HG03097 (cell line): Measurements from ENCODE around the gene D2HGDH.
"Not testable (repeated sequence)": the region's sequence is repeated elsewhere in the genome, so short reads cannot be mapped to it uniquely, and the experiment has no call there.

ENCODE experiments used
- ATAC-seq: cut with Tn5 transposase; IDR thresholded peaks from one replicate; pipeline ENCODE4 v1.9.1; 2021; ENCODE audit not compliant: unreplicated experiment, low FRiP score

Gene D2HGDH

GRCh38 chr2:241782053-241782452, 47.6 kb downstream of the D2HGDH start:
- not testable (repeated sequence) for ATAC-seq

- ATAC-seq, result no peak
These were observed 53.7 kb downstream of the D2HGDH start for GRCh38 chr2:241788135-241788534.

GRCh38 chr2:241788572-241788971, 54.1 kb downstream of the D2HGDH start:
- no peak for ATAC-seq

GRCh38 chr2:241791385-241791784, 57.0 kb downstream of the D2HGDH start:
- not testable (repeated sequence) for ATAC-seq

- no peak for ATAC-seq
These were observed 59.0 kb downstream of the D2HGDH start for GRCh38 chr2:241793385-241793784.

GRCh38 chr2:241794250-241794823, 59.9 kb downstream of the D2HGDH start:
- ATAC-seq, result no peak

GRCh38 chr2:241795021-241795999, 60.9 kb downstream of the D2HGDH start:
- ATAC-seq, result no peak

- no peak for ATAC-seq
These were observed 61.8 kb downstream of the D2HGDH start for GRCh38 chr2:241796209-241796608.

- no peak for ATAC-seq
These were observed 62.2 kb downstream of the D2HGDH start for GRCh38 chr2:241796610-241797138.

GRCh38 chr2:241797441-241798080, 63.1 kb downstream of the D2HGDH start:
- no peak for ATAC-seq

GRCh38 chr2:241798081-241798630, 63.7 kb downstream of the D2HGDH start:
- no peak for ATAC-seq

GRCh38 chr2:241798631-241799521, 64.4 kb downstream of the D2HGDH start:
- ATAC-seq, result no peak

- no peak for ATAC-seq
These were observed 65.2 kb downstream of the D2HGDH start for GRCh38 chr2:241799522-241800197.

- not testable (repeated sequence) for ATAC-seq
These were observed 65.9 kb downstream of the D2HGDH start for GRCh38 chr2:241800198-241800903.

GRCh38 chr2:241801611-241802420, 67.4 kb downstream of the D2HGDH start:
- no peak for ATAC-seq

GRCh38 chr2:241802421-241803318, 68.2 kb downstream of the D2HGDH start:
- no peak for ATAC-seq
